OCI-LY1 (cell line): ENCODE results near the gene CRY2.

Source experiments
- H2AFZ ChIP-seq: fragments of 200-600 bp; sonication (generic), shearing (Covaris generic); 2 replicates; pipeline ENCODE4 v1.6.0; 2014; ENCODE audit warnings: antibody characterized with exemption, mild to moderate bottlenecking, low read length
- H3F3A ChIP-seq: fragments of 200-600 bp; sonication (generic), shearing (Covaris generic); 2 replicates; pipeline ENCODE4 v1.6.0; 2014; ENCODE audit warnings: mild to moderate bottlenecking, antibody characterized with exemption, low read length, moderate library complexity; ENCODE audit not compliant: insufficient read depth
- H3K27ac ChIP-seq: fragments of 200-600 bp; sonication (generic); 2 replicates; pipeline ENCODE4 v1.5.1; 2014; ENCODE audit warnings: low read length, mixed run types, mild to moderate bottlenecking, low read depth; ENCODE audit not compliant: poor library complexity, severe bottlenecking
- H3K27me3 ChIP-seq: fragments of 200-600 bp; sonication (generic); 2 replicates; pipeline ENCODE4 v1.6.0; 2014; ENCODE audit warnings: antibody characterized with exemption, mild to moderate bottlenecking, low read length, moderate library complexity; ENCODE audit not compliant: insufficient read depth
- H3K36me3 ChIP-seq: fragments of 200-600 bp; sonication (generic); 2 replicates; pipeline ENCODE4 v1.6.1; 2014; ENCODE audit warnings: mild to moderate bottlenecking, antibody characterized with exemption, low read length, moderate library complexity, mixed read lengths; ENCODE audit not compliant: insufficient read depth
- H3K4me1 ChIP-seq: fragments of 200-600 bp; sonication (generic); 2 replicates; pipeline ENCODE4 v1.5.1; 2014; ENCODE audit warnings: mild to moderate bottlenecking, low read length, moderate library complexity; ENCODE audit not compliant: insufficient read depth, severe bottlenecking
- H3K4me2 ChIP-seq: fragments of 200-600 bp; sonication (generic), shearing (Covaris generic); 2 replicates; pipeline ENCODE4 v1.6.1; 2014; ENCODE audit warnings: low read length
- H3K4me3 ChIP-seq: fragments of 200-600 bp; sonication (generic); 2 replicates; pipeline ENCODE4 v1.5.1; 2014; ENCODE audit warnings: low read length, low read depth, mild to moderate bottlenecking, mixed read lengths; ENCODE audit not compliant: poor library complexity, severe bottlenecking
- H3K79me2 ChIP-seq: fragments of 200-600 bp; shearing (Covaris generic); 2 replicates; pipeline ENCODE4 v1.6.1; 2016; ENCODE audit warnings: mixed run types, low read length, mixed read lengths; ENCODE audit not compliant: insufficient read depth
- H3K9ac ChIP-seq: fragments of 200-600 bp; sonication (generic), shearing (Covaris generic); 2 replicates; pipeline ENCODE4 v1.6.1; 2014; ENCODE audit warnings: mild to moderate bottlenecking, low read length, mixed read lengths
- H3K9me2 ChIP-seq: fragments of 200-600 bp; sonication (generic), shearing (Covaris generic); 2 replicates; pipeline ENCODE4 v1.6.1; 2014; ENCODE audit warnings: low read depth, mild to moderate bottlenecking, low read length, mixed read lengths
- H3K9me3 ChIP-seq: fragments of 200-600 bp; shearing (Covaris generic); 2 replicates; pipeline ENCODE4 v1.6.1; 2014; ENCODE audit warnings: low read length, mixed read lengths
- H4K20me1 ChIP-seq: fragments of 200-600 bp; sonication (generic), shearing (Covaris generic); 2 replicates; pipeline ENCODE4 v1.6.0; 2016; ENCODE audit warnings: mild to moderate bottlenecking, low read length; ENCODE audit not compliant: insufficient read depth
- EZH2 ChIP-seq: fragments of 200-600 bp; sonication (generic), shearing (Covaris generic); IDR thresholded peaks from 2 replicates; pipeline ENCODE4 v1.8.0; 2017; ENCODE audit warnings: borderline replicate concordance, mixed run types, mild to moderate bottlenecking, antibody characterized with exemption, low read length, moderate library complexity, mixed read lengths
- TF ChIP-seq, protein P1 (sequence below): fragments of 200-600 bp; sonication (generic), shearing (Covaris generic); IDR thresholded peaks from 2 replicates; pipeline ENCODE4 v1.5.1; 2017; ENCODE audit warnings: mild to moderate bottlenecking, antibody characterized with exemption, low read length, moderate library complexity, mixed read lengths

The CRY2 gene

DNA sequence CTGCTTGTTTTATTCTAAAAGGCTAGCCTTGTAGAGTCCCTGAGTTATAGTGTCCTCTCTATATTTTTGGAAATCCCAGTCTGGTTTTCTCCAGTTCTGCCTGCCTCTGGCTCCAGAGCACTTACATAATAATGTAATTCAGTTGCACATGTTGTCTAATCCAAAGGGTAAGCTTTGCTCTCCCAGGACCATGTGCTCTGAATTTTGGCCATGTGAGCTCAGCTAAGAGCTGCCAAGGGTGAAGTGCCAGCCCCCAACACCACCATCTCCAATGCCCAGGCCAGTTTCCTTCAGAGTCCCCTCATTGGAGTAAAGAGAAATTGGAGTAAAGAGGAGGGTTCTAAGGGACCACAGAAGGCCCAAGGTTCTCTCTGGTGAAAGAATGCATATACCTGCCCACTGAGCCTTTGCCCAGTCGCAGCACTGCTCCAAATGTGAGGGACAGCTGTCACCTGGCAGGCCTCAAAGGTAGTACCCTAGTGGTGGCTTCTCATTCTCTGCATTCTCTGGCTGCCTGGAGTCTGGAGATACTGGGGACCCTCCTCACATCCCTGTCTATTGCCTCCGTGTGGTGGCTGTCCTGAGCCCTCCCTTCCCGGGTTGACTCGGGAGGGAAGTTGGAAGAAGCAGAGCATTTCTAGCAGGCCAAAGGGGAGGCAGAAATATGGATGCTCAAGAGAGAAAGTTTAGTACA is 4.9 kb downstream of the CRY2 start:
- no peaks in the 10 kb centered on the region for H3F3A ChIP-seq
- H3K4me3 ChIP-seq, result no peak overlapping the region
- peaks cover 31% of the 10 kb centered on the region for H3K4me1 ChIP-seq
- no peak overlapping the region; the same call in 1 of the 2 replicates for H3K9ac ChIP-seq
- H3K36me3 ChIP-seq, result peaks cover 22% of the 10 kb centered on the region
- H3K27ac ChIP-seq, result no peak overlapping the region
- 0 out of 2 replicates have a peak, but pooled peaks cover 2% of the 10 kb centered on the region for H4K20me1 ChIP-seq
- H3K4me2 ChIP-seq, result peak overlapping the region; percentile 37; the same call in 1 of the 2 replicates
- TF ChIP-seq, protein P1, sequence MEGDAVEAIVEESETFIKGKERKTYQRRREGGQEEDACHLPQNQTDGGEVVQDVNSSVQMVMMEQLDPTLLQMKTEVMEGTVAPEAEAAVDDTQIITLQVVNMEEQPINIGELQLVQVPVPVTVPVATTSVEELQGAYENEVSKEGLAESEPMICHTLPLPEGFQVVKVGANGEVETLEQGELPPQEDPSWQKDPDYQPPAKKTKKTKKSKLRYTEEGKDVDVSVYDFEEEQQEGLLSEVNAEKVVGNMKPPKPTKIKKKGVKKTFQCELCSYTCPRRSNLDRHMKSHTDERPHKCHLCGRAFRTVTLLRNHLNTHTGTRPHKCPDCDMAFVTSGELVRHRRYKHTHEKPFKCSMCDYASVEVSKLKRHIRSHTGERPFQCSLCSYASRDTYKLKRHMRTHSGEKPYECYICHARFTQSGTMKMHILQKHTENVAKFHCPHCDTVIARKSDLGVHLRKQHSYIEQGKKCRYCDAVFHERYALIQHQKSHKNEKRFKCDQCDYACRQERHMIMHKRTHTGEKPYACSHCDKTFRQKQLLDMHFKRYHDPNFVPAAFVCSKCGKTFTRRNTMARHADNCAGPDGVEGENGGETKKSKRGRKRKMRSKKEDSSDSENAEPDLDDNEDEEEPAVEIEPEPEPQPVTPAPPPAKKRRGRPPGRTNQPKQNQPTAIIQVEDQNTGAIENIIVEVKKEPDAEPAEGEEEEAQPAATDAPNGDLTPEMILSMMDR, result no peak
- no peak for TF ChIP-seq EZH2
- H3K79me2 ChIP-seq, result peaks cover 45% of the 10 kb centered on the region
- H3K27me3 ChIP-seq, result no peaks in the 10 kb centered on the region
- H2AFZ ChIP-seq, result no peak overlapping the region
- H3K9me2 ChIP-seq, result no peaks in the 10 kb centered on the region
- H3K9me3 ChIP-seq, result no peaks in the 10 kb centered on the region

DNA sequence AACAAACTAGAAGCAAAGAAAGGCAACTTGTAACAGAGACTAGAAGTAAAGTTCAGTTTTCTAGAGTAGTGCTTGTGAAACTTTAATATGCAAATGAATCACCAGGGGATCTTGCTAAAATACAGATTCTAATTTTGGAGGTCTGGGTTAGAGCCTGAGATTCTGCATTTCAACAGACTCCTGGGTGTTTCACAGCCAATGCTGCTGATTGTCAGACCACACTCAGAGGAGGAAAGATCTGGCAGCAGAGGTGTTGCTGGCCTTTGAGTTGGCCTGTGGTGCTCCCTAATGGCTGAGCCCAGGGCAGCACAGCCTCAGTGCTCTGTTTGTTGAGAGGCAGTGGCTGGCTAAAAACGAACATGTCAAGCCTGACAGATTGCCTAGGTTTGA is 5.4 kb downstream of the CRY2 start:
- H3K9me3 ChIP-seq, result no peaks in the 10 kb centered on the region
- H2AFZ ChIP-seq, result no peak overlapping the region
- H3F3A ChIP-seq, result no peaks in the 10 kb centered on the region
- H3K79me2 ChIP-seq, result peaks cover 45% of the 10 kb centered on the region
- H3K36me3 ChIP-seq, result peaks cover 28% of the 10 kb centered on the region
- no peak for TF ChIP-seq EZH2
- TF ChIP-seq, protein P1, result no peak
- H3K9ac ChIP-seq, result no peak overlapping the region; the same call in 1 of the 2 replicates
- 0 out of 2 replicates have a peak, but pooled peaks cover 2% of the 10 kb centered on the region for H4K20me1 ChIP-seq
- H3K9me2 ChIP-seq, result no peaks in the 10 kb centered on the region
- no peak overlapping the region for H3K27ac ChIP-seq
- H3K4me1 ChIP-seq, result peaks cover 31% of the 10 kb centered on the region
- H3K4me2 ChIP-seq, result peak overlapping the region; percentile 37; the same call in 1 of the 2 replicates
- H3K27me3 ChIP-seq, result no peaks in the 10 kb centered on the region
- H3K4me3 ChIP-seq, result no peak overlapping the region

DNA sequence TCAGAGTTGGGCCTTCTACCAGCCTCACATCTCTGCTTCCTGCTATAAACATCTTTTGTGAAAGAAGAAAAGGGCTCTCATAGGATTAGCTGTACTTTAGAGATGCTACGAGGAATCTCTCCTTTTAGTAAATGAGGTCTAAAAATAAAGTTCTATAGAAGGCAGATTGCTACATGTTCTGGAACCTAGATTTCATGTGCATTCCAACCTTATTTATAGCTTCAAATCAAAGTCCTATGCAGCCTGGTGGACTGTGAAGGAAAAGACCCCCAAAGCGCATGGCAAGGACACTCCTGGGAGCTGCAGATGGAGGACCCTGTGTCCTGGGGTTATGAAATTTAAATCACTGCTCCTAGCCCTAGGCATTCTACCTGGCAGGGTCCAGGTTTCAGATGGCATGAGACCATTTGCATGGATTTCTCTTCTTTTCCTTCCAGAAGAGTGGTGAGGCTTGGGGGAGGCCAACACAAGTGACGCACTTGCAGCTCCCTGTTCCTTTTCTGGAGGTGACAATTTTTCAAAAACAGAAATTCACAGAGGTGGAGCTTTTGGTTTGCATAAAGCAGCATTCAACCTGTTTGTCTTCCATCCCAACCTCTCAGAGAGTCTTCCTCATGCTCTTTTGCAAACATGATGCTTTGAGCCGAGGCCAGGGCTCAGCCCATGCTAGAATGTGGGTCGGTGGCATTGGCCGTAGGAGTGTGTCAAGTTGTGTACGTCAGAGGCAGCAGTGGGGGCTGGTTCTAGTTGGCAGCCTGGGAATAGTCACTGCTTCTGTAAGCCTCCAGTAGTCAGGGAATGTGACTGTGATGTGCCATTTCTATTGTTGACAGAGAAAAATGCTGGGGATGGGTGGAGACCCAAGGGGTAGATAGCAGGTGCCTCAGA is 6.3 kb downstream of the CRY2 start:
- peaks cover 40% of the 10 kb centered on the region for H3K79me2 ChIP-seq
- no peak overlapping the region for H3K9ac ChIP-seq
- no peak overlapping the region for H3K27ac ChIP-seq
- 0 out of 2 replicates have a peak, but pooled peaks cover 2% of the 10 kb centered on the region for H4K20me1 ChIP-seq
- H3K36me3 ChIP-seq, result peaks cover 36% of the 10 kb centered on the region
- no peaks in the 10 kb centered on the region for H3K27me3 ChIP-seq
- no peaks in the 10 kb centered on the region for H3K9me2 ChIP-seq
- no peaks in the 10 kb centered on the region for H3F3A ChIP-seq
- H3K9me3 ChIP-seq, result no peaks in the 10 kb centered on the region
- H2AFZ ChIP-seq, result no peak overlapping the region
- H3K4me3 ChIP-seq, result no peak overlapping the region
- no peak for TF ChIP-seq EZH2
- TF ChIP-seq, protein P1, result no peak
- H3K4me1 ChIP-seq, result peaks cover 24% of the 10 kb centered on the region
- no peak overlapping the region for H3K4me2 ChIP-seq
